HEK293 (cell line): ENCODE results near the gene SIRPB1.

ENCODE experiments used
- CTCF ChIA-PET: fragments of 350-600 bp; formaldehyde crosslinking; extraction: SDS; loops from one replicate; lab custom pipeline; 2021; ENCODE audit warnings: antibody characterized with exemption; lab: Yijun Ruan, JAX
- POLR2A ChIA-PET: fragments of 300-600 bp; formaldehyde crosslinking; extraction: SDS; loops from one replicate; lab custom pipeline; 2020; ENCODE audit warnings: antibody characterized with exemption, inconsistent platforms; lab: Yijun Ruan, JAX
- H3K27ac ChIP-seq: fragments of 200-500 bp; sonication (Bioruptor generic); 2 replicates; pipeline ENCODE4 v1.5.1; 2014; ENCODE audit warnings: low read depth, low read length, control low read depth, inconsistent platforms; ENCODE audit errors: extremely low read depth
- H3K36me3 ChIP-seq, 2 experiments: fragments of 200-500 bp in 1 of 2; sonication (Bioruptor generic) in 1 of 2; 1 replicate in 1 of 2; 2 replicates in 1 of 2; pipeline ENCODE4 v1.5.1; 2014 to 2017; ENCODE audit warnings: inconsistent platforms in 2 of 2, low read length in 2 of 2; ENCODE audit not compliant: control insufficient read depth in 2 of 2, insufficient read depth in 1 of 2
- H3K4me1 ChIP-seq: fragments of 200-500 bp; sonication (Bioruptor generic); 2 replicates; pipeline ENCODE4 v1.5.1; 2014; ENCODE audit warnings: mild to moderate bottlenecking, low read length, inconsistent platforms; ENCODE audit not compliant: control insufficient read depth, insufficient read depth
- H3K4me3 ChIP-seq: 2 replicates; pipeline ENCODE4 v1.5.1; 2011; ENCODE audit warnings: low read depth, mild to moderate bottlenecking, control low read depth, low read length, moderate library complexity
- H3K9me3 ChIP-seq: fragments of 200-500 bp; sonication (Bioruptor generic); 2 replicates; pipeline ENCODE4 v1.5.1; 2014; ENCODE audit warnings: low read depth, low read length, inconsistent platforms; ENCODE audit not compliant: control insufficient read depth, insufficient read depth
- BCL11B ChIP-seq: fragments of 450-650 bp; formaldehyde crosslinking; IDR thresholded peaks from 2 replicates; pipeline ENCODE4 v1.5.1; 2016; ENCODE audit warnings: low read depth, missing biosample characterization, missing genetic modification characterization
- HOXA7 ChIP-seq: sonication (generic); formaldehyde crosslinking; IDR thresholded peaks from 2 replicates; pipeline ENCODE4 v1.8.1; 2022; ENCODE audit warnings: missing genetic modification reagents, borderline replicate concordance
- HOXD13 ChIP-seq: sonication (generic); formaldehyde crosslinking; IDR thresholded peaks from 2 replicates; pipeline ENCODE4 v1.8.0; 2022; ENCODE audit warnings: missing genetic modification reagents, borderline replicate concordance
- KLF9 ChIP-seq: fragments of 450-650 bp; formaldehyde crosslinking; IDR thresholded peaks from 2 replicates; pipeline ENCODE4 v1.5.1; 2016; ENCODE audit warnings: missing biosample characterization, missing genetic modification characterization, low read depth
- OSR2 ChIP-seq: fragments of 450-650 bp; formaldehyde crosslinking; IDR thresholded peaks from 2 replicates; pipeline ENCODE4 v1.5.1; 2016; ENCODE audit warnings: missing biosample characterization, missing genetic modification characterization
- OVOL3 ChIP-seq: fragments of 450-650 bp; formaldehyde crosslinking; IDR thresholded peaks from 2 replicates; pipeline ENCODE4 v1.5.1; 2016; ENCODE audit warnings: missing biosample characterization, missing genetic modification characterization
- PRDM1 ChIP-seq: fragments of 450-650 bp; formaldehyde crosslinking; IDR thresholded peaks from 2 replicates; pipeline ENCODE4; 2016; ENCODE audit warnings: missing biosample characterization, missing genetic modification characterization
- SETDB1 ChIP-seq: IDR thresholded peaks from one replicate; pipeline ENCODE4 v1.6.1; 2017; ENCODE audit warnings: mild to moderate bottlenecking, low read length, moderate library complexity, mixed read lengths; ENCODE audit not compliant: insufficient read length
- ZBTB1 ChIP-seq: fragments of 450-650 bp; formaldehyde crosslinking; IDR thresholded peaks from 2 replicates; pipeline ENCODE4 v1.5.1; 2016; ENCODE audit warnings: missing biosample characterization, missing genetic modification characterization
- ZBTB48 ChIP-seq: fragments of 450-650 bp; formaldehyde crosslinking; IDR thresholded peaks from 2 replicates; pipeline ENCODE4 v1.5.1; 2016; ENCODE audit warnings: missing biosample characterization, missing genetic modification characterization
- ZNF16 ChIP-seq: fragments of 450-650 bp; formaldehyde crosslinking; IDR thresholded peaks from 2 replicates; pipeline ENCODE4 v1.5.1; 2016; ENCODE audit warnings: low read depth, missing biosample characterization, missing genetic modification characterization
- ZNF169 ChIP-seq: fragments of 450-650 bp; formaldehyde crosslinking; IDR thresholded peaks from 2 replicates; pipeline ENCODE4 v1.5.1; 2016; ENCODE audit warnings: missing biosample characterization, missing genetic modification characterization
- ZNF174 ChIP-seq: fragments of 450-650 bp; formaldehyde crosslinking; IDR thresholded peaks from 2 replicates; pipeline ENCODE4 v1.5.0; 2017; ENCODE audit warnings: missing biosample characterization, mild to moderate bottlenecking, missing genetic modification characterization
- ZNF175 ChIP-seq: fragments of 450-650 bp; formaldehyde crosslinking; IDR thresholded peaks from 2 replicates; pipeline ENCODE4 v1.5.1; 2016; ENCODE audit warnings: missing biosample characterization, missing genetic modification characterization
- ZNF221 ChIP-seq: fragments of 450-650 bp; formaldehyde crosslinking; IDR thresholded peaks from 2 replicates; pipeline ENCODE4 v1.5.1; 2017; ENCODE audit warnings: missing biosample characterization, missing genetic modification characterization, borderline replicate concordance
- ZNF223 ChIP-seq: fragments of 450-650 bp; formaldehyde crosslinking; IDR thresholded peaks from 2 replicates; pipeline ENCODE4 v1.5.1; 2016; ENCODE audit warnings: missing biosample characterization, missing genetic modification characterization
- ZNF324 ChIP-seq: fragments of 450-650 bp; formaldehyde crosslinking; IDR thresholded peaks from 2 replicates; pipeline ENCODE4 v1.5.1; 2016; ENCODE audit warnings: missing biosample characterization, missing genetic modification characterization
- ZNF335 ChIP-seq: fragments of 450-650 bp; formaldehyde crosslinking; conservative IDR thresholded peaks from 2 replicates; pipeline ENCODE4 v1.5.1; 2016; ENCODE audit warnings: missing biosample characterization, missing genetic modification characterization
- ZNF341 ChIP-seq: fragments of 450-650 bp; formaldehyde crosslinking; IDR thresholded peaks from 2 replicates; pipeline ENCODE4; 2016; ENCODE audit warnings: low read depth, missing biosample characterization, missing genetic modification characterization
- ZNF423 ChIP-seq: fragments of 450-650 bp; formaldehyde crosslinking; IDR thresholded peaks from 2 replicates; pipeline ENCODE4 v1.5.1; 2016; ENCODE audit warnings: missing biosample characterization, missing genetic modification characterization
- ZNF48 ChIP-seq: fragments of 450-650 bp; formaldehyde crosslinking; IDR thresholded peaks from 2 replicates; pipeline ENCODE4 v1.5.1; 2016; ENCODE audit warnings: missing biosample characterization, missing genetic modification characterization
- ZNF555 ChIP-seq: fragments of 450-650 bp; formaldehyde crosslinking; conservative IDR thresholded peaks from 2 replicates; pipeline ENCODE4 v1.5.1; 2017; ENCODE audit warnings: missing biosample characterization, mild to moderate bottlenecking, missing genetic modification characterization, inconsistent platforms
- ZNF580 ChIP-seq: fragments of 450-650 bp; formaldehyde crosslinking; IDR thresholded peaks from 2 replicates; pipeline ENCODE4 v1.5.1; 2016; ENCODE audit warnings: missing biosample characterization, missing genetic modification characterization
- ZNF596 ChIP-seq: fragments of 450-650 bp; IDR thresholded peaks from 2 replicates; pipeline ENCODE4 v1.5.0; 2018; ENCODE audit warnings: missing biosample characterization, mild to moderate bottlenecking, missing genetic modification characterization, moderate library complexity
- ZNF621 ChIP-seq: fragments of 450-650 bp; formaldehyde crosslinking; IDR thresholded peaks from 2 replicates; pipeline ENCODE4 v1.5.1; 2017; ENCODE audit warnings: missing biosample characterization, missing genetic modification characterization
- ZNF670 ChIP-seq: fragments of 450-650 bp; formaldehyde crosslinking; IDR thresholded peaks from 2 replicates; pipeline ENCODE4 v1.5.1; 2016; ENCODE audit warnings: missing biosample characterization, missing genetic modification characterization, low read depth
- ZNF785 ChIP-seq: fragments of 450-650 bp; formaldehyde crosslinking; IDR thresholded peaks from 2 replicates; pipeline ENCODE4 v1.5.1; 2016; ENCODE audit warnings: missing biosample characterization, missing genetic modification characterization
- ZSCAN23 ChIP-seq: fragments of 450-650 bp; formaldehyde crosslinking; IDR thresholded peaks from 2 replicates; pipeline ENCODE4 v1.5.1; 2016; ENCODE audit warnings: missing biosample characterization, missing genetic modification characterization
- TF ChIP-seq, protein P1 (sequence below): fragments of 450-650 bp; formaldehyde crosslinking; conservative IDR thresholded peaks from 2 replicates; pipeline ENCODE4 v1.5.1; 2016; ENCODE audit warnings: low read depth, missing biosample characterization, missing genetic modification characterization

The SIRPB1 gene

DNA sequence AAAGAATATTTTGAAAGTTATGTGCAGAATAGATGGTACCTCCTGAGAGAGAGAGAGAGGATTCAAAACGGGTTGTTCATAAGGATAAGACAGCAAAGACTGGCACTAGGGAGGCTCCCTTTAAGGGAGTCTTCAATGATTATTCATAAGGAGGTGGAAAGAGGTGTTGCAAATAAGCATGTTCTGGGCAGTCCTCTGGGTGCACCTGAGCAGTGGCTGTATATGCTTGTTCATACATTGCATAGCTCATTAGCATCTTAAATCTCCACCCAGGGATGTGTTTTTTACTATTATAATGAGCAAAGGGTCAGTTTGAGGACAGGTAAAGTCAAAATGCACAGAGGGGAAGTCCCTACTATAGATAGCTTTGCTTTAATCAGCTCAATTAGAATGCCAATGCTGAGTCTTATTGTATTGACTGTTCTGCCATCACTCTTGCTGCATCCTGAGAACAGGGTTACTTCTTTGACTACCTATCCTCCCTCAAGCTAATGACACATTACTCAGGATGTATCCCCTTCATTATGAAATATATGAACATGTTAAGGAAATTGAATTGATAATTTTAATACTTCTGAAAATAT is 47.8 kb upstream of the SIRPB1 start:
- no peaks in the 10 kb centered on the region for H3K36me3 ChIP-seq
- H3K9me3 ChIP-seq: no peaks in the 10 kb centered on the region
- CTCF ChIA-PET: no interaction called here
- POLR2A ChIA-PET: no interaction called here
- TF ChIP-seq KLF9 (tag by site-specific recombination) (no peak), ZNF223 (tag by site-specific recombination) (no peak), HOXD13 (no peak), SETDB1 (no peak), ZNF670 (tag by site-specific recombination) (no peak), OVOL3 (tag by site-specific recombination) (no peak), ZNF221 (tag by site-specific recombination) (no peak), ZNF335 (tag by site-specific recombination) (no peak), ZBTB48 (tag by site-specific recombination) (no peak), PRDM1 (tag by site-specific recombination) (no peak)
- TF ChIP-seq, all 188 proteins: peak for 0
- H3K4me1 ChIP-seq: no peaks in the 10 kb centered on the region
- no peak overlapping the region for H3K4me3 ChIP-seq
- no peak overlapping the region for H3K27ac ChIP-seq

GRCh38 chr20:1666802-1667201 is 47.0 kb upstream of the SIRPB1 start:
- H3K27ac ChIP-seq: no peak overlapping the region
- CTCF ChIA-PET: no interaction called here
- H3K9me3 ChIP-seq: no peaks in the 10 kb centered on the region
- no peaks in the 10 kb centered on the region for H3K36me3 ChIP-seq
- POLR2A ChIA-PET: no interaction called here
- no peak for TF ChIP-seq ZNF555
- TF ChIP-seq, protein P1, sequence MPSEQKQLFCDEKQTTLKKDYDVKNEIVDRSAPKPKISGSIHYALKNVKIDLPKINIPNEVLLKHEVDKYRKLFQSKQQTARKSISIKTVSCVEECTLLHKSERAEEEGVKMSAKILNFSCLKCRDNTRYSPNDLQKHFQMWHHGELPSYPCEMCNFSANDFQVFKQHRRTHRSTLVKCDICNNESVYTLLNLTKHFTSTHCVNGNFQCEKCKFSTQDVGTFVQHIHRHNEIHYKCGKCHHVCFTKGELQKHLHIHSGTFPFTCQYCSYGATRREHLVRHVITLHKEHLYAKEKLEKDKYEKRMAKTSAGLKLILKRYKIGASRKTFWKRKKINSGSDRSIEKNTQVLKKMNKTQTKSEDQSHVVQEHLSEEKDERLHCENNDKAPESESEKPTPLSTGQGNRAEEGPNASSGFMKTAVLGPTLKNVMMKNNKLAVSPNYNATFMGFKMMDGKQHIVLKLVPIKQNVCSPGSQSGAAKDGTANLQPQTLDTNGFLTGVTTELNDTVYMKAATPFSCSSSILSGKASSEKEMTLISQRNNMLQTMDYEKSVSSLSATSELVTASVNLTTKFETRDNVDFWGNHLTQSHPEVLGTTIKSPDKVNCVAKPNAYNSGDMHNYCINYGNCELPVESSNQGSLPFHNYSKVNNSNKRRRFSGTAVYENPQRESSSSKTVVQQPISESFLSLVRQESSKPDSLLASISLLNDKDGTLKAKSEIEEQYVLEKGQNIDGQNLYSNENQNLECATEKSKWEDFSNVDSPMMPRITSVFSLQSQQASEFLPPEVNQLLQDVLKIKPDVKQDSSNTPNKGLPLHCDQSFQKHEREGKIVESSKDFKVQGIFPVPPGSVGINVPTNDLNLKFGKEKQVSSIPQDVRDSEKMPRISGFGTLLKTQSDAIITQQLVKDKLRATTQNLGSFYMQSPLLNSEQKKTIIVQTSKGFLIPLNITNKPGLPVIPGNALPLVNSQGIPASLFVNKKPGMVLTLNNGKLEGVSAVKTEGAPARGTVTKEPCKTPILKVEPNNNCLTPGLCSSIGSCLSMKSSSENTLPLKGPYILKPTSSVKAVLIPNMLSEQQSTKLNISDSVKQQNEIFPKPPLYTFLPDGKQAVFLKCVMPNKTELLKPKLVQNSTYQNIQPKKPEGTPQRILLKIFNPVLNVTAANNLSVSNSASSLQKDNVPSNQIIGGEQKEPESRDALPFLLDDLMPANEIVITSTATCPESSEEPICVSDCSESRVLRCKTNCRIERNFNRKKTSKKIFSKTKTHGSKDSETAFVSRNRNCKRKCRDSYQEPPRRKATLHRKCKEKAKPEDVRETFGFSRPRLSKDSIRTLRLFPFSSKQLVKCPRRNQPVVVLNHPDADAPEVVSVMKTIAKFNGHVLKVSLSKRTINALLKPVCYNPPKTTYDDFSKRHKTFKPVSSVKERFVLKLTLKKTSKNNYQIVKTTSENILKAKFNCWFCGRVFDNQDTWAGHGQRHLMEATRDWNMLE: no peak
- TF ChIP-seq ZNF223 (tag by site-specific recombination): no peak
- no peak for TF ChIP-seq ZSCAN23 (tag by site-specific recombination)
- no peak for TF ChIP-seq ZNF341
- TF ChIP-seq ZNF174: no peak
- TF ChIP-seq BCL11B (tag by site-specific recombination): no peak
- no peak for TF ChIP-seq ZNF324
- no peak for TF ChIP-seq ZNF16 (tag by site-specific recombination)
- TF ChIP-seq ZBTB1 (tag by site-specific recombination): no peak
- no peak for TF ChIP-seq ZNF423 (tag by site-specific recombination)
- TF ChIP-seq ZNF596 (tag by site-specific recombination): no peak
- no peak for TF ChIP-seq HOXA7 (CRISPR knock-in tag)
- TF ChIP-seq OSR2 (tag by site-specific recombination): no peak
- TF ChIP-seq ZNF169 (tag by site-specific recombination): no peak
- TF ChIP-seq ZNF175: no peak
- TF ChIP-seq ZNF785 (tag by site-specific recombination): no peak
- no peak for TF ChIP-seq ZNF580 (tag by site-specific recombination)
- no peak for TF ChIP-seq ZNF48 (tag by site-specific recombination)
- TF ChIP-seq ZNF621 (tag by site-specific recombination): no peak
- no peak overlapping the region for H3K4me3 ChIP-seq
- H3K4me1 ChIP-seq: no peaks in the 10 kb centered on the region
